ENCODE data around the gene TLK1. TPM values are rescaled to one million over a fixed set of nuclear protein-coding genes. Genes with fewer than 3 reads are reported as not detected.
A peak's percentile ranks its signal among the peaks of the same experiment; 100 is the strongest.

TLK1 gene
- total and polyA plus RNA-seq, 2 donors (not counting 3 experiments of a cell fraction or from before 2014, with no cell fraction given): 5.8 to 62.7 TPM

DNA sequence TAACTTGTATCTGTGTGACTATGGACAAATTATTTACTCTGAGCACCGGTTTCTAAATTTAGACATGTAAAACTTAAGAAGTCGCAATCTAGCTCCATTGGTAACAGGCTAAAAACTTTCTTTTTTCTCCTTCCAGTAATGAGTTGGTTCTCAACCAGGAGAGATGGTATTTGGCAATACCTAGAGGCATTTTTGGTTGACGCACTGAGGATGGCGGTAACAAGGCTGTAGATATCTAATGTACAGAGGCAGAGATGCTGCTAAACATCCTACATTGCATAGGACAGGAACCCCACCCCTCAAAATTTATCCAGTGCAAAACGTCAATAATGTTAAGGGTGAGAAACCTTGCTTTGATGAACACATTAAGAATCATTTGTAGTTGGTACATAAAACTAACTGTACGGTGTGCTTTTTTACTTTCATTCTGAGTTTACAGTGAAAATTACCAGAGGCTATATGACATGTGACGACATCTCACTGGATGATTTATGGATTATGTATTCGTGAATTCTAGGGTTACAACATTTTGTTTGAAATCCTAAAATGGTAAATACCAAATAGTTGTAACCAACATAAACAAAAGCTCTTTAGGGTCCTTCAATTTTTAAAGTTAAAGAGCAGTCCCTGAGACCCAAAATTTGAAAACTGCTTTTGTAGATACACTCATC lies 91.3 kb downstream of the TLK1 start:
- Histone ChIP-seq H2AFZ (ENCODE audit: low read depth, low read length) (no peak overlapping the region), H3K9me3 (replicated peaks; ENCODE audit: control insufficient read depth, insufficient read depth, low read length) (no peaks in the 10 kb centered on the region), H3K27ac (ENCODE audit: insufficient read depth, low read depth, low read length) (no peak overlapping the region), H4K20me1 (replicated peaks; ENCODE audit: control insufficient read depth, extremely low read depth, insufficient read depth, low read length) (no peaks in the 10 kb centered on the region), H3K4me1 (ENCODE audit: control insufficient read depth, extremely low read depth, insufficient read depth, low read length) (no peaks in the 10 kb centered on the region), H3K4me3 (replicated peaks in 1 of 3; ENCODE audit: insufficient read depth in 1 of 3, low read depth in 1 of 3, low read length in 3 of 3) (no peak overlapping the region), H3K27me3 (ENCODE audit: control insufficient read depth in 2 of 2, insufficient read depth in 2 of 2, low read length in 2 of 2) (no peaks in the 10 kb centered on the region), H3K4me2 (ENCODE audit: insufficient read depth, low read length) (no peak overlapping the region), H3K79me2 (ENCODE audit: control insufficient read depth, insufficient read depth, low read length) (peaks cover 6% of the 10 kb centered on the region), H3K9me1 (replicated peaks; ENCODE audit: control insufficient read depth, extremely low read depth, insufficient read depth, low read length) (no peaks in the 10 kb centered on the region), H3K9ac (replicated peaks; ENCODE audit: extremely low read depth, insufficient read depth, low read length) (no peak overlapping the region), H3K36me3 (ENCODE audit: control insufficient read depth in 2 of 2, extremely low read depth in 1 of 2, insufficient read depth in 2 of 2, low read length in 2 of 2) (no peaks in the 10 kb centered on the region)
- intact Hi-C loops (cut with micrococcal nuclease): no loop called here
- dilution Hi-C loops (cut with MboI; ENCODE audit: extremely low pct_ligation_motif_present, low sequenced_read_pairs): no loop called here
- ChIA-PET POLR2A (interaction anchor here (0.6 kb wide), 1 partner anchor 17 kb away, joined by 4 read pairs; no protein-coding TSS in a partner anchor), CTCF (interaction anchor here (1.4 to 2.4 kb wide), 2 partner anchors 18 to 347 kb away, joined by 3 to 13 read pairs; no protein-coding TSS in a partner anchor)
- no TSS peak for BruUV-seq (replicated peaks)
- TF ChIP-seq, protein P1, sequence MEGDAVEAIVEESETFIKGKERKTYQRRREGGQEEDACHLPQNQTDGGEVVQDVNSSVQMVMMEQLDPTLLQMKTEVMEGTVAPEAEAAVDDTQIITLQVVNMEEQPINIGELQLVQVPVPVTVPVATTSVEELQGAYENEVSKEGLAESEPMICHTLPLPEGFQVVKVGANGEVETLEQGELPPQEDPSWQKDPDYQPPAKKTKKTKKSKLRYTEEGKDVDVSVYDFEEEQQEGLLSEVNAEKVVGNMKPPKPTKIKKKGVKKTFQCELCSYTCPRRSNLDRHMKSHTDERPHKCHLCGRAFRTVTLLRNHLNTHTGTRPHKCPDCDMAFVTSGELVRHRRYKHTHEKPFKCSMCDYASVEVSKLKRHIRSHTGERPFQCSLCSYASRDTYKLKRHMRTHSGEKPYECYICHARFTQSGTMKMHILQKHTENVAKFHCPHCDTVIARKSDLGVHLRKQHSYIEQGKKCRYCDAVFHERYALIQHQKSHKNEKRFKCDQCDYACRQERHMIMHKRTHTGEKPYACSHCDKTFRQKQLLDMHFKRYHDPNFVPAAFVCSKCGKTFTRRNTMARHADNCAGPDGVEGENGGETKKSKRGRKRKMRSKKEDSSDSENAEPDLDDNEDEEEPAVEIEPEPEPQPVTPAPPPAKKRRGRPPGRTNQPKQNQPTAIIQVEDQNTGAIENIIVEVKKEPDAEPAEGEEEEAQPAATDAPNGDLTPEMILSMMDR (IDR thresholded peaks at IDR 0.05; ENCODE audit: extremely low read depth in 1 of 2, insufficient read depth in 1 of 2, low read depth in 1 of 2, low read length in 2 of 2): no peak
- TF ChIP-seq GATA2 (IDR thresholded peaks at IDR 0.05; ENCODE audit: insufficient read depth, insufficient read length, low read depth, low read length): no peak
- no peak for TF ChIP-seq FOS (IDR thresholded peaks at IDR 0.05; ENCODE audit: borderline replicate concordance, insufficient read depth, low read length)
- TF ChIP-seq POLR2AphosphoS5 (IDR thresholded peaks at IDR 0.05; ENCODE audit: insufficient read depth, low read depth, low read length): no peak
- no peak for TF ChIP-seq JUN (IDR thresholded peaks at IDR 0.05; ENCODE audit: borderline replicate concordance, insufficient read depth, insufficient read length, low read depth)
- TF ChIP-seq MYC (IDR thresholded peaks at IDR 0.05; ENCODE audit: low read depth, low read length): no peak
- FAIRE-seq: peak; percentile 8
- DNase-seq (ENCODE audit: low read depth, low spot score): no peak

Measured in endothelial cell of umbilical vein (primary cell).